ENCODE measurements around the gene TANC1. TPM values are rescaled to one million over a fixed set of nuclear protein-coding genes. Genes with fewer than 3 reads are reported as not detected.

Gene TANC1
- total and polyA plus RNA-seq, 2 donors (not counting 3 experiments of a cell fraction or from before 2014, with no cell fraction given) = 58.9 to 99.4 TPM

DNA sequence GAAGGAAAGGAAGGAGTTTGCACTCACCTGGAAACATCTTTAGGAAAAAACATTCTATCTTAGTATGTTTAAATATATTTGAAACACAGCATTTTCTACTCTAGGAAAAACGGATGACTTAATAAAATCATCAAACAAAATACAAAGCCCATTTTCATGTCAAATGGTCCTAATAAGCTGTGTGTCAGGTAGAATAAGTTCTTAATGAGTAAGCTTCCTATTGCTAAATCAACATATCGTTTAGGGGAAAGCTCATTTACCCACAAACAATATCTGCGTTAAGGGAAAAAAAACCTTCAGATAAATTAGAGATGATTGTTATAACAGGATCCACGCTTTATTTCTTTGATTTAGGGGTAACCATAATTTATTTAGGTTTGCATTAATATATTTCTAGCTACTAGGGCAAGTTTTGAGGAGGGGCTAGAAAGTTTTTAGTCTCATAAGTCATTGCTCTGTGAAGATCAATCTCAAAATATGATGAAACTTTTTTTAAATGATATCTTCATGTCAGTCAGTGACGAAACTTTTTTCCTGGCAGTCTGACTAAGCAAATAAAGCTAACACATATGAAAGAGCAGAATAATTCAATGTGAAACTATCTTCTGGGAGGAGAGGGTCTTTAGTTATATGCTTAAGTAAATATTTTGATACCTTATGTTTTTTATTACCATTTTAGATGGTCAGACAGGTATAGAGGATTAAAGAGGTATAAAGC lies 170.9 kb downstream of the TANC1 start:
- FAIRE-seq (no peak), DNase-seq (ENCODE audit: low read depth, low spot score) (no peak)
- Histone ChIP-seq H3K9me1 (replicated peaks; ENCODE audit: control insufficient read depth, extremely low read depth, insufficient read depth, low read length) (no peaks in the 10 kb centered on the region), H3K9me3 (replicated peaks; ENCODE audit: control insufficient read depth, insufficient read depth, low read length) (no peaks in the 10 kb centered on the region), H3K4me3 (replicated peaks in 1 of 3; ENCODE audit: insufficient read depth in 1 of 3, low read depth in 1 of 3, low read length in 3 of 3) (no peak overlapping the region), H4K20me1 (replicated peaks; ENCODE audit: control insufficient read depth, extremely low read depth, insufficient read depth, low read length) (no peaks in the 10 kb centered on the region), H3K36me3 (ENCODE audit: control insufficient read depth in 2 of 2, extremely low read depth in 1 of 2, insufficient read depth in 2 of 2, low read length in 2 of 2) (peaks cover 0 to 5% of the 10 kb centered on the region in 2 experiments), H3K79me2 (ENCODE audit: control insufficient read depth, insufficient read depth, low read length) (peaks cover 30% of the 10 kb centered on the region), H3K27me3 (ENCODE audit: control insufficient read depth in 2 of 2, insufficient read depth in 2 of 2, low read length in 2 of 2) (no peaks in the 10 kb centered on the region), H3K9ac (replicated peaks; ENCODE audit: extremely low read depth, insufficient read depth, low read length) (peak overlapping the region; percentile 50), H3K4me1 (ENCODE audit: control insufficient read depth, extremely low read depth, insufficient read depth, low read length) (peaks cover 67% of the 10 kb centered on the region), H3K4me2 (ENCODE audit: insufficient read depth, low read length) (peak overlapping the region; percentile 9), H3K27ac (ENCODE audit: insufficient read depth, low read depth, low read length) (peak overlapping the region; percentile 93), H2AFZ (ENCODE audit: low read depth, low read length) (no peak overlapping the region)
- intact Hi-C loops (cut with micrococcal nuclease) (loop anchor here (5.0 kb wide), 1 partner anchor 573 kb away; the partner anchor contains the start of gene MARCHF7), dilution Hi-C loops (cut with MboI; ENCODE audit: extremely low pct_ligation_motif_present, low sequenced_read_pairs) (no loop called here)
- no TSS peak for BruUV-seq (replicated peaks)
- CTCF ChIA-PET = interaction anchor here (0.6 to 7.2 kb wide), 8 partner anchors 9 to 1250 kb away, joined by 3 to 65 read pairs (median 10); no protein-coding TSS in a partner anchor
- TF ChIP-seq, protein P1, sequence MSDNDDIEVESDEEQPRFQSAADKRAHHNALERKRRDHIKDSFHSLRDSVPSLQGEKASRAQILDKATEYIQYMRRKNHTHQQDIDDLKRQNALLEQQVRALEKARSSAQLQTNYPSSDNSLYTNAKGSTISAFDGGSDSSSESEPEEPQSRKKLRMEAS (IDR thresholded peaks at IDR 0.05; ENCODE audit: insufficient read depth, insufficient read length) = no peak
- TF ChIP-seq EZH2 (IDR thresholded peaks at IDR 0.05; ENCODE audit: borderline replicate concordance, low read depth, low read length, severe bottlenecking) = no peak
- no peak for TF ChIP-seq POLR2AphosphoS5 (IDR thresholded peaks at IDR 0.05; ENCODE audit: insufficient read depth, low read depth, low read length)
- no peak for TF ChIP-seq POLR2A (IDR thresholded peaks at IDR 0.05; ENCODE audit: low read depth, low read length)
- no peak for TF ChIP-seq JUN (IDR thresholded peaks at IDR 0.05; ENCODE audit: borderline replicate concordance, insufficient read depth, insufficient read length, low read depth)
- TF ChIP-seq MYC (IDR thresholded peaks at IDR 0.05; ENCODE audit: low read depth, low read length) = no peak
- TF ChIP-seq, protein P2, sequence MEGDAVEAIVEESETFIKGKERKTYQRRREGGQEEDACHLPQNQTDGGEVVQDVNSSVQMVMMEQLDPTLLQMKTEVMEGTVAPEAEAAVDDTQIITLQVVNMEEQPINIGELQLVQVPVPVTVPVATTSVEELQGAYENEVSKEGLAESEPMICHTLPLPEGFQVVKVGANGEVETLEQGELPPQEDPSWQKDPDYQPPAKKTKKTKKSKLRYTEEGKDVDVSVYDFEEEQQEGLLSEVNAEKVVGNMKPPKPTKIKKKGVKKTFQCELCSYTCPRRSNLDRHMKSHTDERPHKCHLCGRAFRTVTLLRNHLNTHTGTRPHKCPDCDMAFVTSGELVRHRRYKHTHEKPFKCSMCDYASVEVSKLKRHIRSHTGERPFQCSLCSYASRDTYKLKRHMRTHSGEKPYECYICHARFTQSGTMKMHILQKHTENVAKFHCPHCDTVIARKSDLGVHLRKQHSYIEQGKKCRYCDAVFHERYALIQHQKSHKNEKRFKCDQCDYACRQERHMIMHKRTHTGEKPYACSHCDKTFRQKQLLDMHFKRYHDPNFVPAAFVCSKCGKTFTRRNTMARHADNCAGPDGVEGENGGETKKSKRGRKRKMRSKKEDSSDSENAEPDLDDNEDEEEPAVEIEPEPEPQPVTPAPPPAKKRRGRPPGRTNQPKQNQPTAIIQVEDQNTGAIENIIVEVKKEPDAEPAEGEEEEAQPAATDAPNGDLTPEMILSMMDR (IDR thresholded peaks at IDR 0.05; ENCODE audit: extremely low read depth in 1 of 2, insufficient read depth in 1 of 2, low read depth in 1 of 2, low read length in 2 of 2) = no peak
- TF ChIP-seq FOS (IDR thresholded peaks at IDR 0.05; ENCODE audit: borderline replicate concordance, insufficient read depth, low read length) = no peak
- TF ChIP-seq GATA2 (IDR thresholded peaks at IDR 0.05; ENCODE audit: insufficient read depth, insufficient read length, low read depth, low read length) = no peak
- POLR2A ChIA-PET = interaction anchor here (1.6 kb wide), 1 partner anchor 10 kb away, joined by 8 read pairs; no protein-coding TSS in a partner anchor
